Measurements from ENCODE around the gene MTUS2. TPM values are rescaled to one million over a fixed set of nuclear protein-coding genes. Genes with fewer than 3 reads are reported as not detected.

MTUS2 gene
- total and polyA plus RNA-seq, 2 experiments from 2014 or later: 0.27 to 0.38 TPM

- H3F3A ChIP-seq (replicated peaks; ENCODE audit: low read depth): no peaks in the 10 kb centered on the region
- H3K4me3 Mint-ChIP-seq: no peak overlapping the region
- no peaks in the 10 kb centered on the region for H3K79me2 ChIP-seq (replicated peaks; ENCODE audit: insufficient read depth)
- TF ChIP-seq EZH2 (IDR thresholded peaks at IDR 0.05; ENCODE audit: low read depth, unreplicated experiment) (no peak), NANOG (IDR thresholded peaks at IDR 0.05; ENCODE audit: borderline replicate concordance) (no peak), POLR2AphosphoS5 (IDR thresholded peaks at IDR 0.05; ENCODE audit: low read depth) (no peak), ZNF114 (CRISPR knock-in tag; IDR thresholded peaks at IDR 0.05) (no peak), CTCF (conservative IDR thresholded peaks at IDR 0.05; ENCODE audit: low read depth in 2 of 2) (no peak), JUNB (IDR thresholded peaks at IDR 0.05; ENCODE audit: unreplicated experiment) (no peak), STAT1 (IDR thresholded peaks at IDR 0.05; ENCODE audit: unreplicated experiment) (no peak), ETS1 (IDR thresholded peaks at IDR 0.05) (no peak), CREB1 (CRISPR knock-in tag; IDR thresholded peaks at IDR 0.05; ENCODE audit: low read depth) (no peak), REST (IDR thresholded peaks at IDR 0.05; ENCODE audit: unreplicated experiment) (no peak), EZH2phosphoT487 (IDR thresholded peaks at IDR 0.05; ENCODE audit: unreplicated experiment) (no peak), ZNF331 (CRISPR knock-in tag; IDR thresholded peaks at IDR 0.05; ENCODE audit: low read depth) (no peak), ZNF462 (CRISPR knock-in tag; IDR thresholded peaks at IDR 0.05) (no peak)
- H3K4me1 Mint-ChIP-seq: peaks cover 20% of the 10 kb centered on the region
- H3K4me2 ChIP-seq: no peak overlapping the region
- no peaks in the 10 kb centered on the region for H4K20me1 ChIP-seq (replicated peaks; ENCODE audit: insufficient read depth)
- no peak for DNase-seq (ENCODE audit: low spot score)
- no peak overlapping the region for H3K4me3 ChIP-seq
- no peak overlapping the region for H3K27ac ChIP-seq (ENCODE audit: low read depth)
- H3K9me3 Mint-ChIP-seq: no peaks in the 10 kb centered on the region
- ATAC-seq: no peak
- H3K27ac Mint-ChIP-seq: no peak overlapping the region
- no peak overlapping the region for H2AFZ ChIP-seq
- H3K27me3 ChIP-seq (ENCODE audit: insufficient read depth): no peaks in the 10 kb centered on the region
- H3K36me3 ChIP-seq (ENCODE audit: insufficient read depth): no peaks in the 10 kb centered on the region
- no peaks in the 10 kb centered on the region for H3K36me3 Mint-ChIP-seq (ENCODE audit: low read depth)
- H3K27me3 Mint-ChIP-seq (ENCODE audit: insufficient read depth, low read depth, poor library complexity): peaks cover 12% of the 10 kb centered on the region
- H3K4me1 ChIP-seq (ENCODE audit: insufficient read depth): peaks cover 11% of the 10 kb centered on the region
- H3K9me2 ChIP-seq (ENCODE audit: insufficient read depth): no peaks in the 10 kb centered on the region
Measured at GRCh38 chr13:29481603-29482002, 661.5 kb downstream of the MTUS2 start.
